WTC11 (cell line): ENCODE results near the gene SLC6A9.

Source experiments
- ATF1 ChIP-seq: sonication (generic); formaldehyde crosslinking; IDR thresholded peaks from 2 replicates; pipeline ENCODE4 v1.8.1; 2023; ENCODE audit warnings: mild to moderate bottlenecking, moderate library complexity, missing genetic modification reagents
- ESRRA ChIP-seq: sonication (generic); formaldehyde crosslinking; IDR thresholded peaks from 2 replicates; pipeline ENCODE4 v1.8.1; 2022; ENCODE audit warnings: mild to moderate bottlenecking, missing genetic modification reagents, borderline replicate concordance
- GABPB1 ChIP-seq: sonication (generic); formaldehyde crosslinking; IDR thresholded peaks from 2 replicates; pipeline ENCODE4 v1.8.1; 2023; ENCODE audit warnings: mild to moderate bottlenecking, missing genetic modification reagents
- MXD4 ChIP-seq: fragments of 250-450 bp; sonication (Bioruptor Pico); IDR thresholded peaks from 2 replicates; pipeline ENCODE4 v1.8.0; 2021; ENCODE audit warnings: mild to moderate bottlenecking, moderate library complexity, borderline replicate concordance
- TEAD4 ChIP-seq: sonication (generic); formaldehyde crosslinking; IDR thresholded peaks from 2 replicates; pipeline ENCODE4 v1.8.0; 2022; ENCODE audit warnings: mild to moderate bottlenecking, missing genetic modification reagents
- ZBTB21 ChIP-seq: sonication (generic); formaldehyde crosslinking; IDR thresholded peaks from 2 replicates; pipeline ENCODE4 v1.8.1; 2023; ENCODE audit warnings: mild to moderate bottlenecking, missing genetic modification reagents, borderline replicate concordance
- TF ChIP-seq, protein P1 (sequence below): sonication (generic); formaldehyde crosslinking; IDR thresholded peaks from 2 replicates; pipeline ENCODE4 v1.8.1; 2023; ENCODE audit warnings: mild to moderate bottlenecking, missing genetic modification reagents, moderate library complexity
- TF ChIP-seq, protein P2 (sequence below): sonication (generic); formaldehyde crosslinking; conservative IDR thresholded peaks from 2 replicates; pipeline ENCODE4 v1.8.1; 2022; ENCODE audit warnings: mild to moderate bottlenecking, missing genetic modification reagents
- TF ChIP-seq, protein P3 (sequence below): fragments of 200-600 bp; IDR thresholded peaks from 2 replicates; pipeline ENCODE4 v1.8.0; 2022; ENCODE audit warnings: antibody characterized with exemption
- TF ChIP-seq, protein P4 (sequence below): sonication (generic); formaldehyde crosslinking; IDR thresholded peaks from 2 replicates; pipeline ENCODE4 v1.8.1; 2022; ENCODE audit warnings: mild to moderate bottlenecking, missing genetic modification reagents, moderate library complexity, borderline replicate concordance
- TF ChIP-seq, protein P5 (sequence below): sonication (generic); formaldehyde crosslinking; IDR thresholded peaks from 2 replicates; pipeline ENCODE4 v1.8.0; 2022; ENCODE audit warnings: mild to moderate bottlenecking, missing genetic modification reagents

DNA sequence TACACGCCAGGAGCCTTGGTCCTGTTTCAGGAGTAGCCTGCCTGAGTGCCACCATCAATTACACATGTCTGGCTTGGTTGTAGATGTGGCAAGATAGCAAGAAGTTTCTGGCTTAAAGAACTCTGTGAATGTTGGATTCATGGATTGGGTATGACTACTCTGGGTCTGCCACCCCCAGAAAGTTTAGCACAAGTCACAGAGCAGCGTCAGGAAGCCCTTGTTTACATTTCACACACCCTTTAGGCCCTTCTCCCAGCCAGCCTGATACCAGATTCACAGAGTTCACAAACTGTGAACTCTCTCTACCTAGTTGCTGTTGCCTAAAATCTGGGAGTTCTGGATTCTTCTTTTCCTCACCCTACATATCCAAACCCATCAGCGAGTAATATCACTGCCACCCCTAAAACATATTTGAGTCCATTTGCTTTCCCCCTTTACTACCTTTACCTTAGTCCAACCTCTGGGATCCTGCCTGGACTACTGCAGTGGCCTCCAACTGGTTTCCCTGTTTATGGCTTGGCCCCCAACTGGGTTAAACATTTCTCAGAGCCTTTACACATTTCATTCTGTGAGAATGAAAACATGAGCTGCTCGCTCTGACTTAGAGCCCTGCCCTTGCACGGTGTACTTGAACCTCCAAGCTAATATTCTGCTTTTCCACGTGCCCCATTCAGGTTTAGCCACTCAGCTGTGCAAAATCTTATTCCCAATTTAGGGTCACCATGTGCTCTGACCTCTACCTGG is 43.9 kb downstream of the SLC6A9 start:
- TF ChIP-seq, protein P1, sequence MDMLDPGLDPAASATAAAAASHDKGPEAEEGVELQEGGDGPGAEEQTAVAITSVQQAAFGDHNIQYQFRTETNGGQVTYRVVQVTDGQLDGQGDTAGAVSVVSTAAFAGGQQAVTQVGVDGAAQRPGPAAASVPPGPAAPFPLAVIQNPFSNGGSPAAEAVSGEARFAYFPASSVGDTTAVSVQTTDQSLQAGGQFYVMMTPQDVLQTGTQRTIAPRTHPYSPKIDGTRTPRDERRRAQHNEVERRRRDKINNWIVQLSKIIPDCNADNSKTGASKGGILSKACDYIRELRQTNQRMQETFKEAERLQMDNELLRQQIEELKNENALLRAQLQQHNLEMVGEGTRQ: no peak
- no peak for TF ChIP-seq ATF1 (CRISPR knock-in tag)
- TF ChIP-seq, protein P2, sequence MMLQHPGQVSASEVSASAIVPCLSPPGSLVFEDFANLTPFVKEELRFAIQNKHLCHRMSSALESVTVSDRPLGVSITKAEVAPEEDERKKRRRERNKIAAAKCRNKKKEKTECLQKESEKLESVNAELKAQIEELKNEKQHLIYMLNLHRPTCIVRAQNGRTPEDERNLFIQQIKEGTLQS (CRISPR knock-in tag): no peak
- TF ChIP-seq, protein P3, sequence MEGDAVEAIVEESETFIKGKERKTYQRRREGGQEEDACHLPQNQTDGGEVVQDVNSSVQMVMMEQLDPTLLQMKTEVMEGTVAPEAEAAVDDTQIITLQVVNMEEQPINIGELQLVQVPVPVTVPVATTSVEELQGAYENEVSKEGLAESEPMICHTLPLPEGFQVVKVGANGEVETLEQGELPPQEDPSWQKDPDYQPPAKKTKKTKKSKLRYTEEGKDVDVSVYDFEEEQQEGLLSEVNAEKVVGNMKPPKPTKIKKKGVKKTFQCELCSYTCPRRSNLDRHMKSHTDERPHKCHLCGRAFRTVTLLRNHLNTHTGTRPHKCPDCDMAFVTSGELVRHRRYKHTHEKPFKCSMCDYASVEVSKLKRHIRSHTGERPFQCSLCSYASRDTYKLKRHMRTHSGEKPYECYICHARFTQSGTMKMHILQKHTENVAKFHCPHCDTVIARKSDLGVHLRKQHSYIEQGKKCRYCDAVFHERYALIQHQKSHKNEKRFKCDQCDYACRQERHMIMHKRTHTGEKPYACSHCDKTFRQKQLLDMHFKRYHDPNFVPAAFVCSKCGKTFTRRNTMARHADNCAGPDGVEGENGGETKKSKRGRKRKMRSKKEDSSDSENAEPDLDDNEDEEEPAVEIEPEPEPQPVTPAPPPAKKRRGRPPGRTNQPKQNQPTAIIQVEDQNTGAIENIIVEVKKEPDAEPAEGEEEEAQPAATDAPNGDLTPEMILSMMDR: no peak
- TF ChIP-seq, protein P4, sequence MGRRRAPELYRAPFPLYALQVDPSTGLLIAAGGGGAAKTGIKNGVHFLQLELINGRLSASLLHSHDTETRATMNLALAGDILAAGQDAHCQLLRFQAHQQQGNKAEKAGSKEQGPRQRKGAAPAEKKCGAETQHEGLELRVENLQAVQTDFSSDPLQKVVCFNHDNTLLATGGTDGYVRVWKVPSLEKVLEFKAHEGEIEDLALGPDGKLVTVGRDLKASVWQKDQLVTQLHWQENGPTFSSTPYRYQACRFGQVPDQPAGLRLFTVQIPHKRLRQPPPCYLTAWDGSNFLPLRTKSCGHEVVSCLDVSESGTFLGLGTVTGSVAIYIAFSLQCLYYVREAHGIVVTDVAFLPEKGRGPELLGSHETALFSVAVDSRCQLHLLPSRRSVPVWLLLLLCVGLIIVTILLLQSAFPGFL (CRISPR knock-in tag): no peak
- no peak for TF ChIP-seq ESRRA
- no peak for TF ChIP-seq ZBTB21 (CRISPR knock-in tag)
- TF ChIP-seq TEAD4 (CRISPR knock-in tag): no peak
- TF ChIP-seq MXD4 (CRISPR knock-in tag): no peak
- TF ChIP-seq, protein P5, sequence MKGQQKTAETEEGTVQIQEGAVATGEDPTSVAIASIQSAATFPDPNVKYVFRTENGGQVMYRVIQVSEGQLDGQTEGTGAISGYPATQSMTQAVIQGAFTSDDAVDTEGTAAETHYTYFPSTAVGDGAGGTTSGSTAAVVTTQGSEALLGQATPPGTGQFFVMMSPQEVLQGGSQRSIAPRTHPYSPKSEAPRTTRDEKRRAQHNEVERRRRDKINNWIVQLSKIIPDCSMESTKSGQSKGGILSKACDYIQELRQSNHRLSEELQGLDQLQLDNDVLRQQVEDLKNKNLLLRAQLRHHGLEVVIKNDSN (CRISPR knock-in tag): no peak
- no peak for TF ChIP-seq GABPB1
